GM13976 (cell line): Measurements from ENCODE around the gene UQCR11.

Source experiments
- DNase-seq: peaks from one replicate; pipeline ENCODE4 v3.0.0; 2012; ENCODE audit warnings: low spot score
- CTCF ChIP-seq: IDR thresholded peaks from 2 replicates; pipeline ENCODE4 v1.5.1; 2012; ENCODE audit warnings: borderline replicate concordance, mild to moderate bottlenecking; ENCODE audit not compliant: insufficient read depth; ENCODE audit errors: extremely low read depth, missing control alignments, control extremely low read depth
- in situ Hi-C: fragments of 300-500 bp; cut with MboI; formaldehyde crosslinking; loops from one replicate; pipeline ENCODE4 v1.12.0; 2022; ENCODE audit warnings: low sequenced_read_pairs, mixed read lengths, inconsistent platforms; ENCODE audit not compliant: unreplicated experiment

The UQCR11 gene

DNA sequence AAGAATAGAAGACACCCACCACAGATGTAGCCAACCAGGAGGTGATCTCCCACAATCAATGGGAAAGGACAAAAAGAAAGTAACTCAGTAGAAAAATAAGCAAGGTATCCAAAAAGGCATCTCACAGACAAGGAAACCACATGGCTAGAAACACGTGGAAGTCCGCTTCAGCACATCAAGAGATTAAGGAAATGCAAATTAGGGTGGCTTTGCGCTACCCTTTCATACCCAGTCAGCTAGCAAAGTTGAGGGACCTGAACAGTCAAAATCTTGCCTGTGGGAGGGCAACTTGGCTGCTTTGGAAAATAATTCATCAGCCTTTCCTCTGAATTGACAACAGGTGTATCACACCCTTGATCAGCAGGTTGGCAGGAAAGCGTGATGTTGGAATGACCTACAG lies 11.6 kb upstream of the UQCR11 start:
- in situ Hi-C loops = no loop called here
- DNase-seq = no peak
- TF ChIP-seq CTCF = no peak

DNA sequence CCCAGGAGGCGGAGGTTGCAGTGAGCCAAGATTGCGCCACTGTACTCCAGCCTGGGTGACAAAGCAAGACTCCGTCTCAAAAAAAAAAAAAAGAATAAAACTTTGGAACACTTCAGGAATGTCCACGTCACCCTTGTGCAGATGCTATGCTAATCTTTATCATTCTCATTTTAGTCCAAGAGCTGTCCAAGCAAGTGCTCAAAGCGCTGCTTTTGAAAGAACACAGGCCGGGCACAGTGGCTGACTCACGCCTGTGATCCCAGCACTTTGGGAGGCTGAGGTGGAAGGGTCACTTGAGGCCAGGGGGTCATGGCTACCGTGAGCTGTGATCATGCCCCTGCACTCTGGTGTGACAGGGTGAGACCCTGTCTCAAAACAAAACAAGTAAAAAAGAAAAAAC lies 11.1 kb upstream of the UQCR11 start:
- no peak for TF ChIP-seq CTCF

DNA sequence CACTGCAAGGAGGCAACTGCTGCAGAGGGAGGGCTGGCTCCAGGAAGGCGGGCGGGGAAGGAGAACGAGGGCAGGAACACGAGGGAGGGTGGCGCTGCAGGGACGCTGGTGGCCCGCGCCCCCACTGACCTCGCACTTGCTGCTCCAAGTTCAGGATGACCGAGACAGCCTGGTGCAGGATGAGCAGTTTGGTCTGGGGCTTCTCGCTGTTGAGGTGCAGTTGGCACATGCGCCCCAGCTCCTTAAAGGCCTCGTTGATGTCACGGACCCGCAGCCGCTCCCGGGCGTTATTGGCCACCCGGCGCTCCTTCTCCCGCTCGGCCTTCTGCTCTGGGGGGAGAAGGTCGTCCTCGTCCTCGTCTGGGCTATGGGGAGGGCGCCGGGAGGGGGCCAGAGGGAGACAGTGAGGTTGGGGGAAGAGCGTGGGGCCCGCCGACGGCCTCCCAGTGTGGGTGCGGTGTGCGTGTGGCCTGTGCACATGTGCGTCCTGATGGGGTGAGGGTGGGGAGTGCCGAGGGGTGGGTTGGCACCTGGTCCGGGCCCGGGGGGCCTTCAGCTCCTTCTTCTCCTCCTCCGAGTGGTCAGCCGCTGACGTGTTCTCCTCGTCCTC lies 10.0 kb upstream of the UQCR11 start:
- no peak for DNase-seq
- no peak for TF ChIP-seq CTCF
- in situ Hi-C loops = no loop called here

More for the DNA sequence above, 11.1 kb upstream of the UQCR11 start:
- no peak for DNase-seq
- in situ Hi-C loops = no loop called here

GRCh38 chr19:1613808-1614570 lies 8.7 kb upstream of the UQCR11 start:
- DNase-seq = no peak
- in situ Hi-C loops = no loop called here
- no peak for TF ChIP-seq CTCF

DNA sequence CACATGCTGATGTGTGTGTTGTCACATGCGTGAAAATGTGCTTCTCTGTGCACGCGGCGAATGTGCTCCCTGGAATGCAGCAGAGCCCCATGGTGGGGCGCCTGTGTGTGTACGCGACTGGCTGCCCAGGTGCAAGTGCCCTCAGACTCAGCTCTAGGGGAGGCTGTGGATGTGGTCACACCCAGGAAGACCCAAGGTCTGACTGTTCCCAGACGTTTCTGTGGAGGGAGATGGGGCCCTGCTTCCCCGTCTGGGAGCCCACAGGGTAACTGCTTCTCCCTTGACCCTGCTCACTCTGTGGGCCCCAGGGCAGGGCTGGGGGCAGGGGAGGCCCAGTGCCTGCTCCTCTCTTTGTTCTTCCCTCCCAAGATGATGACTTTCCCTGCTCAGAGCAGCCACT lies 7.9 kb upstream of the UQCR11 start:
- DNase-seq = no peak
- in situ Hi-C loops = no loop called here
- no peak for TF ChIP-seq CTCF

DNA sequence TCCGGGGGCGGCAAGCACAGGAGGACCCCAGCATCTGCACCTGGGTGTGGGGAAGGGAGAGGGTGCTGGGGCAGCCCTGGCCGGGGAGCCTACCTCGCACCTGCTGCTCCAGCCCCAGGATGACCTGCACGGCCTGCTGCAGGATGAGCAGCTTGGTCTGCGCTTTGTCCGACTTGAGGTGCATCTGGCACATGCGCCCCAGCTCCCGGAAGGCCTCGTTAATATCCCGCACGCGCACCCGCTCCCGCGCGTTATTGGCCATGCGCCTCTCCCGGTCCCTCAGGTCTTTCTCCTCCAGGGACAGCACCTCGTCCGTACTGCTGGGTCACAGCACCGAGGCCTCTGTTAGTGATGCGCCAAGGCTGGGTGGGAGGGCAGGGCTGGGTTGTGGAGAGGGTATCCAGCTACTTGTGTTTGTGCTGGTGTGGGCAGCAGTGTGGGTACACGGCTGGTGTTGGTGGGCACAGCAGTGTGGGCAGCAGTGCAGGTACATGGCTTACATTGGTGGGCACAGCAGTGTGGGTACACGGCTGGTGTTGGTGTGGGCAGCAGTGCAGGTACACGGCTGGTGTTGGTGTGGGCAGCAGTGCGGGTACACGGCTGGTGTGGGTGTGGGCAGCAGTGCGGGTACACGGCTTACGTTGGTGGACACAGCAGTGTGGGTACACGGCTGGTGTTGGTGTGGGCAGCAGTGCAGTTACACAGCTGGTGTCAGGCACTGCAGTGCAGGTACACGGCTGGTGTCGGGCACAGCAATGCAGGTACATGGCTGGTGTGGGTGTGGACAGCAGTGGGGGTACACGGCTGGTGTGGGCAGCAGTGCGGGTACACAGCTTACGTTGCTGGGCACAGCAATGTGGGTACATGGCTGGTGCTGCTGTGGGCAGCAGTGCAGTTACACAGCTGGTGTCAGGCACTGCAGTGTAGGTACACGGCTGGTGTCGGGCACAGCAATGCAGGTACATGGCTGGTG lies 7.1 kb upstream of the UQCR11 start:
- in situ Hi-C loops = no loop called here
- DNase-seq = no peak
- TF ChIP-seq CTCF = no peak
